Measurements from ENCODE around the gene CHMP4A. TPM values are rescaled to one million over a fixed set of nuclear protein-coding genes. Genes with fewer than 3 reads are reported as not detected.

Gene CHMP4A
- total RNA-seq, 1 experiment from 2014 or later = 34.6 TPM

DNA sequence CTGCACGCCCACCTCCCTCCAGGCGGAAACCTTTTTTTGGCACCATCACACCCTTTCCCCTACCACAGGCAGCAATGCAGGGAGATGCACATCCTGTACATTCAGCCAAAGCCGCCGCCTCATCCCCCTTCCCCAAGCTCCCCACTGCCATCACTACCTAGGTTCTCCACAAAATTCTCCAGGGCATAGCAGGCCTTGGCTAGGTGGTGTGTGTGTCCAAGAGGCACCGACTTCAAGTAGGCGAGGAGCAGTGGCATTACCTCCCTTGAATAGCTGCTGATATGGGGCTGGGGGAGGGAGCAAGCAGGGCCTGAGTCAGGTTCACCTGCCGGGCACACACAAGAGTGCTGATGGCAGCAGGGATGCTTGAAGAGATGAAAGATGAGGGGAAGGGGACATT lies 28.3 kb downstream of the CHMP4A start:
- peaks cover 34 to 53% of the 10 kb centered on the region in 2 experiments; a peak in 3 of 4 replicates for H3K36me3 ChIP-seq (ENCODE audit: control insufficient read depth in 1 of 2, insufficient read depth in 2 of 2, low read length in 2 of 2)
- H3K4me2 ChIP-seq (ENCODE audit: low read length) = no peak overlapping the region
- H3K9me3 ChIP-seq (ENCODE audit: control insufficient read depth in 1 of 2, insufficient read depth in 1 of 2, low read depth in 1 of 2, low read length in 2 of 2) = no peaks in the 10 kb centered on the region
- no peak overlapping the region for H2AFZ ChIP-seq (ENCODE audit: low read depth, low read length, poor library complexity, severe bottlenecking)
- H3K79me2 ChIP-seq (ENCODE audit: insufficient read depth, low read length) = peaks cover 37% of the 10 kb centered on the region
- no peak overlapping the region for H3K9ac ChIP-seq (ENCODE audit: low read length)
- no peaks in the 10 kb centered on the region for H4K20me1 ChIP-seq (ENCODE audit: insufficient read depth)
- ChIA-PET RAD21 (ENCODE audit: low non-redundant PET in 1 of 2, low total read pairs in 2 of 2, uncharacterized antibody in 2 of 2, unreplicated experiment in 2 of 2) (no interaction called here), POLR2A (no interaction called here), CTCF (no interaction called here)
- TF ChIP-seq POLR2A (IDR thresholded peaks at IDR 0.05; ENCODE audit: borderline replicate concordance, extremely low read depth, insufficient read depth, insufficient read length) (no peak), ELF1 (IDR thresholded peaks at IDR 0.05; ENCODE audit: borderline replicate concordance, low read depth) (no peak), YY1 (IDR thresholded peaks at IDR 0.05; ENCODE audit: extremely low read depth, insufficient replicate concordance, low read depth, low read length) (no peak), SRF (IDR thresholded peaks at IDR 0.05; ENCODE audit: low read depth) (no peak), ZFX (IDR thresholded peaks at IDR 0.05) (no peak), POLR2AphosphoS5 (IDR thresholded peaks at IDR 0.05; ENCODE audit: low read depth, low read length) (no peak), SIN3A (IDR thresholded peaks at IDR 0.05; ENCODE audit: low read depth) (no peak), CEBPB (IDR thresholded peaks at IDR 0.05; ENCODE audit: low read depth) (no peak), FOSL1 (IDR thresholded peaks at IDR 0.05; ENCODE audit: low read depth) (no peak), EZH2phosphoT487 (IDR thresholded peaks at IDR 0.05; ENCODE audit: borderline replicate concordance) (no peak), SP1 (IDR thresholded peaks at IDR 0.05; ENCODE audit: low read depth) (no peak), JUND (IDR thresholded peaks at IDR 0.05) (no peak), CBX3 (IDR thresholded peaks at IDR 0.05; ENCODE audit: low read depth) (no peak), TCF7L2 (IDR thresholded peaks at IDR 0.05; ENCODE audit: borderline replicate concordance, extremely low read depth, insufficient read depth, insufficient read length) (no peak)
- TF ChIP-seq, protein P1, sequence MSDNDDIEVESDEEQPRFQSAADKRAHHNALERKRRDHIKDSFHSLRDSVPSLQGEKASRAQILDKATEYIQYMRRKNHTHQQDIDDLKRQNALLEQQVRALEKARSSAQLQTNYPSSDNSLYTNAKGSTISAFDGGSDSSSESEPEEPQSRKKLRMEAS (IDR thresholded peaks at IDR 0.05) = no peak
- TF ChIP-seq, protein P2, sequence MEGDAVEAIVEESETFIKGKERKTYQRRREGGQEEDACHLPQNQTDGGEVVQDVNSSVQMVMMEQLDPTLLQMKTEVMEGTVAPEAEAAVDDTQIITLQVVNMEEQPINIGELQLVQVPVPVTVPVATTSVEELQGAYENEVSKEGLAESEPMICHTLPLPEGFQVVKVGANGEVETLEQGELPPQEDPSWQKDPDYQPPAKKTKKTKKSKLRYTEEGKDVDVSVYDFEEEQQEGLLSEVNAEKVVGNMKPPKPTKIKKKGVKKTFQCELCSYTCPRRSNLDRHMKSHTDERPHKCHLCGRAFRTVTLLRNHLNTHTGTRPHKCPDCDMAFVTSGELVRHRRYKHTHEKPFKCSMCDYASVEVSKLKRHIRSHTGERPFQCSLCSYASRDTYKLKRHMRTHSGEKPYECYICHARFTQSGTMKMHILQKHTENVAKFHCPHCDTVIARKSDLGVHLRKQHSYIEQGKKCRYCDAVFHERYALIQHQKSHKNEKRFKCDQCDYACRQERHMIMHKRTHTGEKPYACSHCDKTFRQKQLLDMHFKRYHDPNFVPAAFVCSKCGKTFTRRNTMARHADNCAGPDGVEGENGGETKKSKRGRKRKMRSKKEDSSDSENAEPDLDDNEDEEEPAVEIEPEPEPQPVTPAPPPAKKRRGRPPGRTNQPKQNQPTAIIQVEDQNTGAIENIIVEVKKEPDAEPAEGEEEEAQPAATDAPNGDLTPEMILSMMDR (IDR thresholded peaks at IDR 0.05 in 2 of 3, conservative IDR thresholded peaks at IDR 0.05 in 1 of 3; ENCODE audit: borderline replicate concordance in 1 of 3, insufficient read depth in 1 of 3, low read depth in 2 of 3, low read length in 2 of 3) = no peak
- TF ChIP-seq, protein P3, sequence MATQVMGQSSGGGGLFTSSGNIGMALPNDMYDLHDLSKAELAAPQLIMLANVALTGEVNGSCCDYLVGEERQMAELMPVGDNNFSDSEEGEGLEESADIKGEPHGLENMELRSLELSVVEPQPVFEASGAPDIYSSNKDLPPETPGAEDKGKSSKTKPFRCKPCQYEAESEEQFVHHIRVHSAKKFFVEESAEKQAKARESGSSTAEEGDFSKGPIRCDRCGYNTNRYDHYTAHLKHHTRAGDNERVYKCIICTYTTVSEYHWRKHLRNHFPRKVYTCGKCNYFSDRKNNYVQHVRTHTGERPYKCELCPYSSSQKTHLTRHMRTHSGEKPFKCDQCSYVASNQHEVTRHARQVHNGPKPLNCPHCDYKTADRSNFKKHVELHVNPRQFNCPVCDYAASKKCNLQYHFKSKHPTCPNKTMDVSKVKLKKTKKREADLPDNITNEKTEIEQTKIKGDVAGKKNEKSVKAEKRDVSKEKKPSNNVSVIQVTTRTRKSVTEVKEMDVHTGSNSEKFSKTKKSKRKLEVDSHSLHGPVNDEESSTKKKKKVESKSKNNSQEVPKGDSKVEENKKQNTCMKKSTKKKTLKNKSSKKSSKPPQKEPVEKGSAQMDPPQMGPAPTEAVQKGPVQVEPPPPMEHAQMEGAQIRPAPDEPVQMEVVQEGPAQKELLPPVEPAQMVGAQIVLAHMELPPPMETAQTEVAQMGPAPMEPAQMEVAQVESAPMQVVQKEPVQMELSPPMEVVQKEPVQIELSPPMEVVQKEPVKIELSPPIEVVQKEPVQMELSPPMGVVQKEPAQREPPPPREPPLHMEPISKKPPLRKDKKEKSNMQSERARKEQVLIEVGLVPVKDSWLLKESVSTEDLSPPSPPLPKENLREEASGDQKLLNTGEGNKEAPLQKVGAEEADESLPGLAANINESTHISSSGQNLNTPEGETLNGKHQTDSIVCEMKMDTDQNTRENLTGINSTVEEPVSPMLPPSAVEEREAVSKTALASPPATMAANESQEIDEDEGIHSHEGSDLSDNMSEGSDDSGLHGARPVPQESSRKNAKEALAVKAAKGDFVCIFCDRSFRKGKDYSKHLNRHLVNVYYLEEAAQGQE (IDR thresholded peaks at IDR 0.05; ENCODE audit: low read depth) = no peak
- TF ChIP-seq, protein P4, sequence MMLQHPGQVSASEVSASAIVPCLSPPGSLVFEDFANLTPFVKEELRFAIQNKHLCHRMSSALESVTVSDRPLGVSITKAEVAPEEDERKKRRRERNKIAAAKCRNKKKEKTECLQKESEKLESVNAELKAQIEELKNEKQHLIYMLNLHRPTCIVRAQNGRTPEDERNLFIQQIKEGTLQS (IDR thresholded peaks at IDR 0.05) = no peak
- no TSS peak for BruUV-seq (replicated peaks)
- H3K4me1 ChIP-seq (ENCODE audit: control insufficient read depth in 1 of 2, insufficient read depth in 2 of 2, low read length in 2 of 2) = peaks cover 16 to 17% of the 10 kb centered on the region in 2 experiments
- ATAC-seq (no peak), DNase-seq (ENCODE audit: low read depth, low spot score) (no peak)
- no peaks in the 10 kb centered on the region for H3K27me3 ChIP-seq (ENCODE audit: insufficient read depth, low read length)
- H3K27ac ChIP-seq (ENCODE audit: low read depth, low read length) = no peak overlapping the region
- no peaks in the 10 kb centered on the region for H3K9me2 ChIP-seq (ENCODE audit: insufficient read depth)
- intact Hi-C loops (cut with micrococcal nuclease) = no loop called here
- H3K4me3 ChIP-seq (replicated peaks in 1 of 2; ENCODE audit: low read depth in 1 of 2, low read length in 2 of 2) = no peak overlapping the region

Measured in HCT116 (cell line).